Thyroid gland (tissue), 4 donors: ENCODE data around the gene ITGA5. TPM values are rescaled to one million over a fixed set of nuclear protein-coding genes. Genes with fewer than 3 reads are reported as not detected.
"Not testable (repeated sequence)": the region's sequence is repeated elsewhere in the genome, so short reads cannot be mapped to it uniquely, and the experiment has no call there.

Experiments
- DNase-seq, 2 donors: peaks; one replicate each; pipeline ENCODE4 v3.0.0-alpha.2; 2019
- H3K27ac ChIP-seq, 3 donors: fragments of 200-600 bp; sonication (generic); 1 replicate in 2 of 3; 2 replicates in 1 of 3; pipeline ENCODE4 v1.5.1; 2016 to 2019; ENCODE audit warnings: mild to moderate bottlenecking in 1 of 3, moderate library complexity in 1 of 3
- H3K27me3 ChIP-seq: fragments of 200-600 bp; sonication (generic); one replicate; pipeline ENCODE4 v1.5.1; 2019
- H3K36me3 ChIP-seq, 2 donors: fragments of 200-600 bp; sonication (generic); one replicate each; pipeline ENCODE4 v1.5.1; 2016 to 2019
- H3K4me1 ChIP-seq, 2 donors: fragments of 200-600 bp; sonication (generic); one replicate each; pipeline ENCODE4 v1.5.1; 2017 to 2019
- H3K4me3 ChIP-seq, 3 donors: fragments of 200-600 bp; sonication (generic); replicated peaks in 1 of 3; 1 replicate in 2 of 3; 2 replicates in 1 of 3; pipeline ENCODE4 v1.5.1; 2016; ENCODE audit warnings: mild to moderate bottlenecking in 1 of 3
- H3K9me3 ChIP-seq: fragments of 200-600 bp; sonication (generic); one replicate; pipeline ENCODE4 v1.5.1; 2017
- CTCF ChIP-seq, 6 experiments: fragments of 200-600 bp in 3 of 6; fragments of 450-650 bp in 3 of 6; sonication (generic) in 3 of 6; IDR thresholded peaks; one replicate each; pipeline ENCODE4 v1.5.1; 2016 to 2019; ENCODE audit warnings: antibody characterized with exemption in 6 of 6, mild to moderate bottlenecking in 2 of 6, inconsistent platforms in 1 of 6, moderate library complexity in 1 of 6
- POLR2A ChIP-seq, 2 donors: fragments of 450-650 bp; IDR thresholded peaks; one replicate each; pipeline ENCODE4 v1.6.1; 2017; ENCODE audit warnings: antibody characterized with exemption in 2 of 2, mild to moderate bottlenecking in 2 of 2, moderate library complexity in 1 of 2
- WGBS, 2 donors: methylation state at CpG; one replicate each; pipeline ENCODE4 v1.1.5; 2017; 5-methylcytosine and 5-hydroxymethylcytosine counted together
- intact Hi-C: fragments of 100-400 bp; cut with DNase I; formaldehyde crosslinking; loops from one replicate; pipeline ENCODE4 v1.15.1; 2023
- total RNA-seq, 4 donors: library from RNA; depleted of rRNA; stranded (reverse); fragments of >200 nt; gene quantifications; one replicate each; pipeline ENCODE4 v1.2.3, GENCODE V29; 2016

ITGA5 gene
- total RNA-seq, 4 donors from 2014 or later = 40.3 to 64.5 (median 51.6) TPM

DNA sequence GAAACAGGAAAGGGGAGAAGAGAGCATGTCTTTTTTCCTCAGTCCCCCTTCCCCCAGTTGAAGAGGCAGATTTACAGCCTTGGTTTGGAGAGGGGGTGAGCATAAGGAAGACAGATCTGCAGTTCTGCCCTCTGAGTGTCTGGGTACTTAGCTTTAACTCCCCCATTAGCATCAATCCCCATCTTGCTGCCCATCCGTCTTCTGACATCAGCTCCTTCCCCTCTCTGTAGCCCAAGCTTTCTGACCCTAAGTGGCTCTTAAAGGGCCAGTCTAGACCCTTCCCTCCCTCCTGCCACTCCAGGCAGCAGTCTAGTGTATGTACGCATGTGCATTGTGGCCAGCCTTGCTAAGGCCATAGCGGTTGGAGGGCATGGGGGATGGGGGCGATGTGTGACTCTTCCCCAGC lies 62.1 kb downstream of the ITGA5 start:
- intact Hi-C loops = no loop called here
- Histone ChIP-seq H3K9me3 (no peaks in the 10 kb centered on the region), H3K27ac (peak overlapping the region; percentile 85 to 95 (median 89)), H3K4me3 (no peak overlapping the region), H3K36me3 (no peaks in the 10 kb centered on the region), H3K4me1 (peaks cover 39 to 73% of the 10 kb centered on the region in 2 donors), H3K27me3 (no peaks in the 10 kb centered on the region)
- TF ChIP-seq POLR2A (IDR thresholded peaks at IDR 0.05) (no peak), CTCF (IDR thresholded peaks at IDR 0.05) (no peak)
- WGBS, 2 donors = 69 to 82% methylated on average over 4 of the region's 4 CpGs
- DNase-seq = no peak

GRCh38 chr12:54356228-54356627 lies 62.8 kb downstream of the ITGA5 start:
- H3K27ac ChIP-seq = peak overlapping the region in 2 of 3 donors; percentile 49 to 89
- H3K9me3 ChIP-seq = no peaks in the 10 kb centered on the region
- intact Hi-C loops = no loop called here
- H3K27me3 ChIP-seq = no peaks in the 10 kb centered on the region
- H3K4me1 ChIP-seq = peaks cover 46 to 81% of the 10 kb centered on the region in 2 donors
- 95 to 96% methylated on average over 3 of the region's 3 CpGs for WGBS, 2 donors
- no peak for DNase-seq
- TF ChIP-seq POLR2A (IDR thresholded peaks at IDR 0.05) (no peak), CTCF (IDR thresholded peaks at IDR 0.05) (no peak)
- no peaks in the 10 kb centered on the region for H3K36me3 ChIP-seq
- no peak overlapping the region for H3K4me3 ChIP-seq

GRCh38 chr12:54355104-54355815 lies 63.8 kb downstream of the ITGA5 start:
- Histone ChIP-seq H3K36me3 (peaks cover 0 to 2% of the 10 kb centered on the region in 2 donors), H3K27ac (peak overlapping the region; percentile 49 to 89 (median 55)), H3K4me1 (peaks cover 54 to 80% of the 10 kb centered on the region in 2 donors), H3K27me3 (no peaks in the 10 kb centered on the region), H3K9me3 (no peaks in the 10 kb centered on the region), H3K4me3 (no peak overlapping the region)
- no peak for DNase-seq
- peak in 1 of 6 experiments; percentile 22 for TF ChIP-seq CTCF (IDR thresholded peaks at IDR 0.05)
- no peak for TF ChIP-seq POLR2A (IDR thresholded peaks at IDR 0.05)
- intact Hi-C loops = no loop called here
- 58 to 64% methylated on average over 6 of the region's 6 CpGs for WGBS, 2 donors

DNA sequence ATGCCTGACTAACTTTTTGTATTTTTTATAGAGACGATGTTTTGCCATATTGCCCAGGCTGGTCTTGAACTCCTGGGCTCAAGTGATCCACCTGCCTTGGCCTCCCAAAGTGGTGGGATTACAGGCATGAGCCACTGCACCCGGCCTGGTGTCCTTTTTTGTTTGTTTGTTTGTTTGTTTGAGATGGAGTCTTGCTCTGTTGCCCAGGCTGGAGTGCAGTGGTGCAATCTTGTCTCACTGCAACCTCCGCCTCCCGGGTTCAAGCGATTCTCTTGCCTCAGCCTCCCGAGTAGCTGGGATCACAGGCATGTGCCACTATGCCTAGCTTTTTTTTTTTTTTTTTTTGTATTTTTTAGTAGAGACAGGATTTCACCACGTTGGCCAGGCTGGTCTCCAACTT lies 64.8 kb downstream of the ITGA5 start:
- H3K4me3 ChIP-seq, DNase-seq, intact Hi-C loops, H3K9me3 ChIP-seq, H3K27me3 ChIP-seq: not testable (repeated sequence)
- Histone ChIP-seq H3K36me3 (peaks cover 8 to 12% of the 10 kb centered on the region in 2 donors), H3K27ac (peak overlapping the region; percentile 79 to 90 (median 89)), H3K4me1 (peaks cover 59 to 82% of the 10 kb centered on the region in 2 donors)
- WGBS, 2 donors = 62 to 70% methylated on average over 7 of the region's 7 CpGs

DNA sequence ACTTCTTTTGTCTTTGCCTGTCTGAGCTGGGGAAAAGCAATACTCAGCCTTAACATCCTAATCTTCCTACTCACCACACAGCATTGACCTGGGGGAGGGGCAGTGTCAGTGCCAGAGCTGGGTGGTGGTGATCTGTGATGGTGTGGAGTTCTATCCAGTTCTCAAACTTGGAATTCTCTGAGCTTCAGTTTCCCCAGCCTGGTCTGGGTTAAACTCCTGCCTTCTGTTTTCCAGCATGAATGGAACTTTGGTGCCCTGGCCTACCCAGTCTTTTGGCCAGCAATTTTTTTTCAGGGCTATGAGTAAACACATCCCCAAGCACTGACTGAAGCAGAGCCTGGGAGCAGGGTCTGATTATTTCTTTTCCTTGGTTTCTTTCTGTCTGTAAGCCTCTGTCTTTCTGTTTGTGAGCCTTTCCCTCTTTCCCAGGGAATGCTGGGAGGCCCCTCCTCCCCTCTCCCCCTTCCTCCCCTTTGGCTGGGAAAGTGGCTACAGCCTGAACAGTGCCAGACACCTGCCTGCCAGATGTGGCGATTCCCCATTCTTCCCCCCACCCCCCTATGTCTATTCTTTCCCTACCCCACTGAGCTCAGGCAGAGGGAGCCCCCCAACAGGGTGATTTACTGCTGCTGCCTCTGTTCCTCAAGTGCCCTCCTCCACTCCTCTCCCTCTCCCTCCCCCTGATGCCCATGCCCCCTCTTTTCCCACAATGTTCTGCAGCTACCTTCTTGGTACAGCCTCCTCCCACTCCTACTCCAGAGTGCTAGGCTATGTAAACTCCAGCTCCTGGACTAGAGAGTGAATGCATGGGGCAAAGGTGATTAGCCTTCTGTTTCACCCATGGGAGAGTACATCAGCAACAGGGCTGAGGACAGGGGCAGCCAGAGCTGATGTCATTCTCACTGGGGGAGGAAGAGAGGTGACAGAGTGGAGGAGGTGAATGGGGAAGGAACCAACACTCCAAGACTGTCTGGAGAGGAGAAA lies 65.9 kb downstream of the ITGA5 start:
- no peaks in the 10 kb centered on the region for H3K9me3 ChIP-seq
- peaks cover 19 to 23% of the 10 kb centered on the region in 2 donors for H3K36me3 ChIP-seq
- intact Hi-C loops = no loop called here
- H3K4me3 ChIP-seq = no peak overlapping the region
- peaks cover 64 to 88% of the 10 kb centered on the region in 2 donors for H3K4me1 ChIP-seq
- H3K27me3 ChIP-seq = no peaks in the 10 kb centered on the region
- peak; percentile 80 to 88 for DNase-seq
- H3K27ac ChIP-seq = peak overlapping the region; percentile 79 to 93 (median 90)
- whole genome bisulfite sequencing, 2 donors = 10 to 11% methylated on average over 1 of the region's 1 CpG
- TF ChIP-seq CTCF (IDR thresholded peaks at IDR 0.05) (no peak), POLR2A (IDR thresholded peaks at IDR 0.05) (peak in 1 of 2 donors; percentile 59)
